Endothelial cell of umbilical vein (primary cell): ENCODE measurements around the gene MALL. TPM values are rescaled to one million over a fixed set of nuclear protein-coding genes. Genes with fewer than 3 reads are reported as not detected.
"Not testable (repeated sequence)": the region's sequence is repeated elsewhere in the genome, so short reads cannot be mapped to it uniquely, and the experiment has no call there.

Experiments
- BruUV-seq: library from RNA; stranded (reverse); fragments of 400-500 nt; replicated peaks from 2 replicates; lab custom pipeline; 2021; lab: Mats Ljungman, UMichigan
- CTCF ChIA-PET: fragments of 300-600, 350-600 bp; sonication (Branson Sonifier 250); formaldehyde crosslinking; loops from one replicate; lab custom pipeline; 2021; ENCODE audit warnings: antibody characterized with exemption, inconsistent platforms; lab: Charles Lee
- POLR2A ChIA-PET: fragments of 300-600, 350-600 bp; sonication (Branson Sonifier 250); formaldehyde crosslinking; loops from one replicate; lab custom pipeline; 2021; ENCODE audit warnings: antibody characterized with exemption, inconsistent platforms; lab: Charles Lee
- DNase-seq: peaks from one replicate; pipeline ENCODE4 v3.0.0-alpha.2; 2011; ENCODE audit warnings: low read depth, low spot score
- FAIRE-seq: peaks from 2 replicates; lab custom pipeline; 2011; peaks lifted over from hg19 to GRCh38; lab: Jason Lieb, UNC
- H2AFZ ChIP-seq: 2 replicates; pipeline ENCODE4 v1.6.0; 2012; ENCODE audit warnings: low read depth, low read length, control low read depth, inconsistent platforms
- H3K27ac ChIP-seq: 2 replicates; pipeline ENCODE4 v1.5.1; 2011; ENCODE audit warnings: low read depth, mild to moderate bottlenecking, control low read depth, low read length, moderate library complexity; ENCODE audit not compliant: insufficient read depth
- H3K27me3 ChIP-seq, 2 experiments: 2 replicates each; pipeline versions ENCODE4 v1.6.0 to v1.6.1; 2011; ENCODE audit warnings: low read length in 2 of 2, mixed read lengths in 1 of 2; ENCODE audit not compliant: control insufficient read depth in 2 of 2, insufficient read depth in 2 of 2
- H3K36me3 ChIP-seq, 2 experiments: 2 replicates in 1 of 2; 3 replicates in 1 of 2; pipeline ENCODE4 v1.5.1; 2011; ENCODE audit warnings: low read length in 2 of 2, mild to moderate bottlenecking in 1 of 2, moderate library complexity in 1 of 2; ENCODE audit not compliant: control insufficient read depth in 2 of 2, insufficient read depth in 2 of 2; ENCODE audit errors: extremely low read depth in 1 of 2
- H3K4me1 ChIP-seq: 3 replicates; pipeline ENCODE4 v1.5.1; 2011; ENCODE audit warnings: mild to moderate bottlenecking, low read length; ENCODE audit not compliant: control insufficient read depth, insufficient read depth; ENCODE audit errors: extremely low read depth
- H3K4me2 ChIP-seq: 2 replicates; pipeline ENCODE4 v1.6.1; 2011; ENCODE audit warnings: low read length, control low read depth, mixed read lengths; ENCODE audit not compliant: insufficient read depth
- H3K4me3 ChIP-seq, 3 experiments: fragments of 200-600 bp in 1 of 3; sonication (generic), shearing (Covaris generic) in 1 of 3; replicated peaks in 1 of 3; 2 replicates each; pipeline ENCODE4 v1.5.1; 2011 to 2016; ENCODE audit warnings: control low read depth in 3 of 3, low read length in 3 of 3, mild to moderate bottlenecking in 2 of 3, inconsistent platforms in 1 of 3, low read depth in 1 of 3, moderate library complexity in 1 of 3; ENCODE audit not compliant: insufficient read depth in 1 of 3
- H3K79me2 ChIP-seq: 2 replicates; pipeline ENCODE4 v1.6.0; 2012; ENCODE audit warnings: low read length, inconsistent platforms; ENCODE audit not compliant: control insufficient read depth, insufficient read depth
- H3K9ac ChIP-seq: replicated peaks from 2 replicates; pipeline ENCODE3; 2011; ENCODE audit warnings: low read length, control low read depth; ENCODE audit not compliant: insufficient read depth; ENCODE audit errors: extremely low read depth
- H3K9me1 ChIP-seq: replicated peaks from 3 replicates; pipeline ENCODE4 v1.6.0; 2011; ENCODE audit warnings: mild to moderate bottlenecking, low read length; ENCODE audit not compliant: control insufficient read depth, insufficient read depth; ENCODE audit errors: extremely low read depth
- H3K9me3 ChIP-seq: replicated peaks from 2 replicates; pipeline ENCODE4 v1.5.1; 2012; ENCODE audit warnings: low read length, inconsistent platforms; ENCODE audit not compliant: control insufficient read depth, insufficient read depth
- H4K20me1 ChIP-seq: replicated peaks from 2 replicates; pipeline ENCODE3; 2011; ENCODE audit warnings: mild to moderate bottlenecking, low read length; ENCODE audit not compliant: control insufficient read depth, insufficient read depth; ENCODE audit errors: extremely low read depth
- dilution Hi-C: fragments of 300-500 bp; cut with MboI; formaldehyde crosslinking; loops from one replicate; pipeline ENCODE4 v1.15.0; 2019; ENCODE audit warnings: low sequenced_read_pairs; ENCODE audit not compliant: extremely low pct_ligation_motif_present
- intact Hi-C: fragments of 100-400 bp; cut with micrococcal nuclease; formaldehyde crosslinking; loops from one replicate; pipeline ENCODE4 v1.10.0; 2022
- polyA plus RNA-seq, 4 experiments: library from polyadenylated mRNA; depleted of rRNA in 3 of 4; stranded (reverse) in 3 of 4; unstranded in 1 of 4; fragments of >200 nt; gene quantifications; 2 replicates each; pipeline versions ENCODE4 v1.2.1 to v1.2.3, GENCODE V29; 2011 to 2012; ENCODE audit warnings: missing spikeins in 1 of 4
- total RNA-seq: library from RNA; stranded (reverse); gene quantifications from 2 replicates; pipeline ENCODE4 v1.2.3, GENCODE V29; 2021

The MALL gene
- total and polyA plus RNA-seq, 2 donors (not counting 3 experiments of a cell fraction or from before 2014, with no cell fraction given), result 31.5 to 114 TPM

- H3K36me3 ChIP-seq, H3K4me3 ChIP-seq, dilution Hi-C loops, CTCF ChIA-PET, H3K27ac ChIP-seq, POLR2A ChIA-PET, H3K4me2 ChIP-seq, DNase-seq, H3K9me3 ChIP-seq, H3K9ac ChIP-seq, H4K20me1 ChIP-seq, H2AFZ ChIP-seq, H3K79me2 ChIP-seq, FAIRE-seq, H3K9me1 ChIP-seq, H3K27me3 ChIP-seq, BruUV-seq, H3K4me1 ChIP-seq, intact Hi-C loops: not testable (repeated sequence)
These were observed 37.5 kb downstream of the MALL start for GRCh38 chr2:110078104-110078503.

- CTCF ChIA-PET, H3K4me3 ChIP-seq, H3K9ac ChIP-seq, H3K4me2 ChIP-seq, H3K79me2 ChIP-seq, intact Hi-C loops, H3K9me3 ChIP-seq, H3K36me3 ChIP-seq, H2AFZ ChIP-seq, BruUV-seq, H4K20me1 ChIP-seq, H3K27ac ChIP-seq, H3K27me3 ChIP-seq, POLR2A ChIA-PET, H3K9me1 ChIP-seq, dilution Hi-C loops, H3K4me1 ChIP-seq, DNase-seq: not testable (repeated sequence)
- peak; percentile 75 for FAIRE-seq
These were observed 39.7 kb downstream of the MALL start for GRCh38 chr2:110075896-110076295.

GRCh38 chr2:110069869-110070268 lies 45.8 kb downstream of the MALL start:
- H3K9me3 ChIP-seq, H3K9me1 ChIP-seq, H3K36me3 ChIP-seq, H3K9ac ChIP-seq, BruUV-seq, H3K27ac ChIP-seq, dilution Hi-C loops, H3K4me3 ChIP-seq, H3K4me2 ChIP-seq, H3K4me1 ChIP-seq, FAIRE-seq, H4K20me1 ChIP-seq, intact Hi-C loops, H3K79me2 ChIP-seq, CTCF ChIA-PET, H3K27me3 ChIP-seq, DNase-seq, POLR2A ChIA-PET, H2AFZ ChIP-seq: not testable (repeated sequence)

GRCh38 chr2:110068153-110068552 lies 47.5 kb downstream of the MALL start:
- H3K27me3 ChIP-seq, BruUV-seq, CTCF ChIA-PET, H4K20me1 ChIP-seq, H3K4me1 ChIP-seq, dilution Hi-C loops, H3K4me2 ChIP-seq, FAIRE-seq, H3K9ac ChIP-seq, intact Hi-C loops, DNase-seq, H3K4me3 ChIP-seq, H3K9me3 ChIP-seq, POLR2A ChIA-PET, H3K36me3 ChIP-seq, H3K79me2 ChIP-seq, H3K27ac ChIP-seq, H3K9me1 ChIP-seq, H2AFZ ChIP-seq: not testable (repeated sequence)
